OCI-LY1 (cell line): ENCODE results near the gene STARD13.

Source experiments
- H2AFZ ChIP-seq: fragments of 200-600 bp; sonication (generic), shearing (Covaris generic); 2 replicates; pipeline ENCODE4 v1.6.0; 2014; ENCODE audit warnings: antibody characterized with exemption, mild to moderate bottlenecking, low read length
- H3F3A ChIP-seq: fragments of 200-600 bp; sonication (generic), shearing (Covaris generic); 2 replicates; pipeline ENCODE4 v1.6.0; 2014; ENCODE audit warnings: mild to moderate bottlenecking, antibody characterized with exemption, low read length, moderate library complexity; ENCODE audit not compliant: insufficient read depth
- H3K27ac ChIP-seq: fragments of 200-600 bp; sonication (generic); 2 replicates; pipeline ENCODE4 v1.5.1; 2014; ENCODE audit warnings: low read length, mixed run types, mild to moderate bottlenecking, low read depth; ENCODE audit not compliant: poor library complexity, severe bottlenecking
- H3K27me3 ChIP-seq: fragments of 200-600 bp; sonication (generic); 2 replicates; pipeline ENCODE4 v1.6.0; 2014; ENCODE audit warnings: antibody characterized with exemption, mild to moderate bottlenecking, low read length, moderate library complexity; ENCODE audit not compliant: insufficient read depth
- H3K36me3 ChIP-seq: fragments of 200-600 bp; sonication (generic); 2 replicates; pipeline ENCODE4 v1.6.1; 2014; ENCODE audit warnings: mild to moderate bottlenecking, antibody characterized with exemption, low read length, moderate library complexity, mixed read lengths; ENCODE audit not compliant: insufficient read depth
- H3K4me1 ChIP-seq: fragments of 200-600 bp; sonication (generic); 2 replicates; pipeline ENCODE4 v1.5.1; 2014; ENCODE audit warnings: mild to moderate bottlenecking, low read length, moderate library complexity; ENCODE audit not compliant: insufficient read depth, severe bottlenecking
- H3K4me2 ChIP-seq: fragments of 200-600 bp; sonication (generic), shearing (Covaris generic); 2 replicates; pipeline ENCODE4 v1.6.1; 2014; ENCODE audit warnings: low read length
- H3K4me3 ChIP-seq: fragments of 200-600 bp; sonication (generic); 2 replicates; pipeline ENCODE4 v1.5.1; 2014; ENCODE audit warnings: low read length, low read depth, mild to moderate bottlenecking, mixed read lengths; ENCODE audit not compliant: poor library complexity, severe bottlenecking
- H3K79me2 ChIP-seq: fragments of 200-600 bp; shearing (Covaris generic); 2 replicates; pipeline ENCODE4 v1.6.1; 2016; ENCODE audit warnings: mixed run types, low read length, mixed read lengths; ENCODE audit not compliant: insufficient read depth
- H3K9ac ChIP-seq: fragments of 200-600 bp; sonication (generic), shearing (Covaris generic); 2 replicates; pipeline ENCODE4 v1.6.1; 2014; ENCODE audit warnings: mild to moderate bottlenecking, low read length, mixed read lengths
- H3K9me2 ChIP-seq: fragments of 200-600 bp; sonication (generic), shearing (Covaris generic); 2 replicates; pipeline ENCODE4 v1.6.1; 2014; ENCODE audit warnings: low read depth, mild to moderate bottlenecking, low read length, mixed read lengths
- H3K9me3 ChIP-seq: fragments of 200-600 bp; shearing (Covaris generic); 2 replicates; pipeline ENCODE4 v1.6.1; 2014; ENCODE audit warnings: low read length, mixed read lengths
- H4K20me1 ChIP-seq: fragments of 200-600 bp; sonication (generic), shearing (Covaris generic); 2 replicates; pipeline ENCODE4 v1.6.0; 2016; ENCODE audit warnings: mild to moderate bottlenecking, low read length; ENCODE audit not compliant: insufficient read depth
- EZH2 ChIP-seq: fragments of 200-600 bp; sonication (generic), shearing (Covaris generic); IDR thresholded peaks from 2 replicates; pipeline ENCODE4 v1.8.0; 2017; ENCODE audit warnings: borderline replicate concordance, mixed run types, mild to moderate bottlenecking, antibody characterized with exemption, low read length, moderate library complexity, mixed read lengths
- TF ChIP-seq, protein P1 (sequence below): fragments of 200-600 bp; sonication (generic), shearing (Covaris generic); IDR thresholded peaks from 2 replicates; pipeline ENCODE4 v1.5.1; 2017; ENCODE audit warnings: mild to moderate bottlenecking, antibody characterized with exemption, low read length, moderate library complexity, mixed read lengths

The STARD13 gene

GRCh38 chr13:33207615-33207961 lies 78.0 kb downstream of the STARD13 start:
- H3K9ac ChIP-seq, result no peak overlapping the region
- TF ChIP-seq, protein P1, sequence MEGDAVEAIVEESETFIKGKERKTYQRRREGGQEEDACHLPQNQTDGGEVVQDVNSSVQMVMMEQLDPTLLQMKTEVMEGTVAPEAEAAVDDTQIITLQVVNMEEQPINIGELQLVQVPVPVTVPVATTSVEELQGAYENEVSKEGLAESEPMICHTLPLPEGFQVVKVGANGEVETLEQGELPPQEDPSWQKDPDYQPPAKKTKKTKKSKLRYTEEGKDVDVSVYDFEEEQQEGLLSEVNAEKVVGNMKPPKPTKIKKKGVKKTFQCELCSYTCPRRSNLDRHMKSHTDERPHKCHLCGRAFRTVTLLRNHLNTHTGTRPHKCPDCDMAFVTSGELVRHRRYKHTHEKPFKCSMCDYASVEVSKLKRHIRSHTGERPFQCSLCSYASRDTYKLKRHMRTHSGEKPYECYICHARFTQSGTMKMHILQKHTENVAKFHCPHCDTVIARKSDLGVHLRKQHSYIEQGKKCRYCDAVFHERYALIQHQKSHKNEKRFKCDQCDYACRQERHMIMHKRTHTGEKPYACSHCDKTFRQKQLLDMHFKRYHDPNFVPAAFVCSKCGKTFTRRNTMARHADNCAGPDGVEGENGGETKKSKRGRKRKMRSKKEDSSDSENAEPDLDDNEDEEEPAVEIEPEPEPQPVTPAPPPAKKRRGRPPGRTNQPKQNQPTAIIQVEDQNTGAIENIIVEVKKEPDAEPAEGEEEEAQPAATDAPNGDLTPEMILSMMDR, result no peak
- no peak for TF ChIP-seq EZH2
- no peaks in the 10 kb centered on the region for H3K79me2 ChIP-seq
- no peak overlapping the region for H3K27ac ChIP-seq
- H3K4me3 ChIP-seq, result no peak overlapping the region
- no peaks in the 10 kb centered on the region for H3K36me3 ChIP-seq
- H3K4me2 ChIP-seq, result no peak overlapping the region
- H3K9me3 ChIP-seq, result no peaks in the 10 kb centered on the region
- no peaks in the 10 kb centered on the region for H3K27me3 ChIP-seq
- H2AFZ ChIP-seq, result no peak overlapping the region
- no peaks in the 10 kb centered on the region for H4K20me1 ChIP-seq
- H3F3A ChIP-seq, result no peaks in the 10 kb centered on the region
- no peaks in the 10 kb centered on the region for H3K9me2 ChIP-seq
- no peaks in the 10 kb centered on the region for H3K4me1 ChIP-seq

DNA sequence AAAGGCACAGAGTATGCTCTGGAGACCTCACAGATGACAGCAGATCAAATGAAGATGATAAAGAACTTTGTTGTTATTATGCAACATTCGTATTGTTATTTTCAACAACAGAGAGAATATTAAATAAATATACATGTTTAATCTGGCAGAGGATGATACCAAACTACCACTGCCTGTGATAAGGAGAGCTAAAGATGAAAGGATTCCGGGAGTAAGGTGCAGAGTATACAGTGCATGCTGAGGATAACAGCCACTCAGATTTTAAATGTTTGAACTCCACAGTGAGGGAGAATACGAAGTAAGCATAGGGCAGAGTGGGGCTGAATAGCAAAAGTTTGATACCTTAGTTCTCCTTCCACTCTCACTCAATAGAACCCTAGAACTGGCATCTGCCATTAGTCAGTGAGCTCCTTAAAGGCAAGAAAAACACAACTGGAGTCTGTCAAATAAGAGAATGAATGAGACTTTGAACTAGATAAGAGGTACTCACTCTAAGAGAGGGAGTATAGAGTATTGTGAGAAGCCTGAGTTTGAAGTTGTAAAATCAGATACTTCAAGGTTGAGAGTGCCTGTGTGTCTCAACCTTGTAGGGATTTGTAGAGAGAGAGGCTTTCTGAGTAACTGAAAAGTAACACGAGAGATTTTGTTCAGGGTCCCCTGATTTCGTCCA lies 78.5 kb downstream of the STARD13 start:
- H3K36me3 ChIP-seq, result no peaks in the 10 kb centered on the region
- no peaks in the 10 kb centered on the region for H3K9me3 ChIP-seq
- no peaks in the 10 kb centered on the region for H3K9me2 ChIP-seq
- H3K27ac ChIP-seq, result no peak overlapping the region
- H4K20me1 ChIP-seq, result no peaks in the 10 kb centered on the region
- no peaks in the 10 kb centered on the region for H3F3A ChIP-seq
- H3K4me1 ChIP-seq, result no peaks in the 10 kb centered on the region
- H3K9ac ChIP-seq, result no peak overlapping the region
- H3K4me2 ChIP-seq, result no peak overlapping the region
- H3K4me3 ChIP-seq, result no peak overlapping the region
- TF ChIP-seq EZH2, result no peak
- TF ChIP-seq, protein P1, result no peak
- no peaks in the 10 kb centered on the region for H3K27me3 ChIP-seq
- no peaks in the 10 kb centered on the region for H3K79me2 ChIP-seq
- H2AFZ ChIP-seq, result no peak overlapping the region

DNA sequence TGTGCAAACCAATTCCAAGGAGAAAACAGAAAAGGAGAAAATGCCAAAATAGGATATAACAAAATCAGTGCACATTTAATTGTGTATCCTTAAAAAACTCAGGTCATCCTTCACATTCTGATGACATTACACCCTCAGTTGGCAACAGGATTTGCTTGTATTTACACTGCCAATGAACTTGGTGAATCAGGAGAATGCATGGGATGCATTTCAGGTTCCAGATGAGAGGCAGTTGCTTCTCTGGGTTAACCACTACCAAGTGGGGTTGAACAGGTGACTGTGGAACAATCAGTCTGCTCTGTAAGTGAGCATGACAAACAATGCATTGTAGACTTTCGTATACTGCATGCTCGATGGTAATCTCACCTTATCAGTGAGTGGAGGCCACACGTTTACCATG lies 79.1 kb downstream of the STARD13 start:
- no peak for TF ChIP-seq EZH2
- TF ChIP-seq, protein P1, result no peak
- Histone ChIP-seq H3K79me2 (no peaks in the 10 kb centered on the region), H3K36me3 (no peaks in the 10 kb centered on the region), H3K4me3 (no peak overlapping the region), H3K9me3 (no peaks in the 10 kb centered on the region), H3K27me3 (no peaks in the 10 kb centered on the region), H3K27ac (no peak overlapping the region), H4K20me1 (no peaks in the 10 kb centered on the region), H2AFZ (no peak overlapping the region), H3K9me2 (no peaks in the 10 kb centered on the region), H3K4me2 (no peak overlapping the region), H3K4me1 (no peaks in the 10 kb centered on the region), H3F3A (no peaks in the 10 kb centered on the region), H3K9ac (no peak overlapping the region)
